Endodermal cell (in vitro differentiated cells): ENCODE data around the gene SLC6A8. TPM values are rescaled to one million over a fixed set of nuclear protein-coding genes. Genes with fewer than 3 reads are reported as not detected.
"Not testable (repeated sequence)": the region's sequence is repeated elsewhere in the genome, so short reads cannot be mapped to it uniquely, and the experiment has no call there.

Experiments used
- DNase-seq: peaks from one replicate; pipeline ENCODE4 v3.0.0-alpha.2; 2017
- H3K27ac ChIP-seq: 2 replicates; pipeline ENCODE4 v1.5.1; 2013; ENCODE audit warnings: mild to moderate bottlenecking, low read depth, low read length, moderate library complexity
- H3K27me3 ChIP-seq: 2 replicates; pipeline ENCODE4 v1.6.1; 2013; ENCODE audit warnings: mild to moderate bottlenecking, low read length, moderate library complexity; ENCODE audit not compliant: insufficient read depth, control insufficient read depth, poor library complexity, severe bottlenecking
- H3K36me3 ChIP-seq: 2 replicates; pipeline ENCODE4 v1.7.0; 2013; ENCODE audit warnings: mild to moderate bottlenecking, low read length, moderate library complexity; ENCODE audit not compliant: control insufficient read depth, insufficient read depth
- H3K4me1 ChIP-seq: one replicate; pipeline ENCODE4 v1.7.0; 2013; ENCODE audit warnings: low read length; ENCODE audit not compliant: control insufficient read depth, insufficient read depth
- H3K4me3 ChIP-seq: 2 replicates; pipeline ENCODE4 v1.5.1; 2013; ENCODE audit warnings: mild to moderate bottlenecking, low read length, moderate library complexity
- H3K9ac ChIP-seq: 2 replicates; pipeline ENCODE4 v1.6.1; 2013; ENCODE audit warnings: mild to moderate bottlenecking, low read length, moderate library complexity; ENCODE audit not compliant: poor library complexity, severe bottlenecking; ENCODE audit errors: extremely low read depth
- H3K9me3 ChIP-seq: 2 replicates; pipeline ENCODE4 v1.6.1; 2013; ENCODE audit warnings: mild to moderate bottlenecking, low read length, moderate library complexity; ENCODE audit not compliant: control insufficient read depth
- H3K27ac Mint-ChIP-seq: 2 replicates; pipeline ENCODE4 v1.8.0; 2020; ENCODE audit warnings: mixed read lengths
- H3K27me3 Mint-ChIP-seq: 2 replicates; pipeline ENCODE4 v1.8.0; 2021; ENCODE audit warnings: mild to moderate bottlenecking, mixed read lengths; ENCODE audit not compliant: insufficient read depth
- H3K36me3 Mint-ChIP-seq: 2 replicates; pipeline ENCODE4 v1.8.0; 2020; ENCODE audit warnings: low read depth, mixed read lengths
- H3K4me1 Mint-ChIP-seq: 2 replicates; pipeline ENCODE4 v1.8.0; 2020; ENCODE audit warnings: mixed read lengths
- H3K4me3 Mint-ChIP-seq: 2 replicates; pipeline ENCODE4 v1.8.0; 2020; ENCODE audit warnings: mild to moderate bottlenecking, moderate library complexity, mixed read lengths
- H3K9me3 Mint-ChIP-seq: 2 replicates; pipeline ENCODE4 v1.8.0; 2020; ENCODE audit warnings: mild to moderate bottlenecking, mixed read lengths
- WGBS, 2 experiments: methylation state at CpG; one replicate each; pipeline versions ENCODE4 v1.1.5 to v1.1.7; 2013; ENCODE audit warnings: missing lambda C conversion rate in 2 of 2, mixed read lengths in 1 of 2; ENCODE audit not compliant: insufficient coverage in 1 of 2, insufficient read length in 1 of 2; 5-methylcytosine and 5-hydroxymethylcytosine counted together
- total RNA-seq, 2 donors: library from RNA; stranded (reverse); fragmentation: NEBNext Ultra II Directional in 1 of 2; extraction: Animal tissue kit (Norgen Biotek cat#: 25700) in 1 of 2; gene quantifications; 2 replicates in 1 of 2; 3 replicates in 1 of 2; pipeline ENCODE4 v1.2.1, GENCODE V29; 2021
- TF ChIP-seq, protein P1 (sequence below): fragments of 200-600 bp; sonication (generic); conservative IDR thresholded peaks from 2 replicates; pipeline ENCODE4 v1.5.0; 2021; ENCODE audit warnings: antibody characterized with exemption, mild to moderate bottlenecking

The SLC6A8 gene
- total RNA-seq, 2 donors from 2014 or later = 57.6 to 121 TPM

DNA sequence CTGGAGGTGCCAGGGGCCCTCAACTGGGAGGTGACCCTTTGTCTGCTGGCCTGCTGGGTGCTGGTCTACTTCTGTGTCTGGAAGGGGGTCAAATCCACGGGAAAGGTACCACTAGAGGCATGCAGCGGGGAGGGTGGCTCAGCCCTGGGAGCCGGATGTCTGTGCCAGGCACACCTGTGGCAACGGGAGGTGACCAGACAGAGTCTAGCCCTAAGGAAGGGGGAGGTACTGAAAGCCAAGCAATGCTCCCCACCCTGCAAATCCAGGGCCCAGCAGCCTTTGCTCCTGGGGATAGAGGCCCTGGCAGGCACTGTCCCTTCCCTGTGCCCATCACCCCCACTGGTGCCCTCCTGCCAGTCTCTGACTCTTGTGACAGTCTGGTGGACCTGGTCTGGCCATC, 4.3 kb downstream of the SLC6A8 start:
- TF ChIP-seq, protein P1, sequence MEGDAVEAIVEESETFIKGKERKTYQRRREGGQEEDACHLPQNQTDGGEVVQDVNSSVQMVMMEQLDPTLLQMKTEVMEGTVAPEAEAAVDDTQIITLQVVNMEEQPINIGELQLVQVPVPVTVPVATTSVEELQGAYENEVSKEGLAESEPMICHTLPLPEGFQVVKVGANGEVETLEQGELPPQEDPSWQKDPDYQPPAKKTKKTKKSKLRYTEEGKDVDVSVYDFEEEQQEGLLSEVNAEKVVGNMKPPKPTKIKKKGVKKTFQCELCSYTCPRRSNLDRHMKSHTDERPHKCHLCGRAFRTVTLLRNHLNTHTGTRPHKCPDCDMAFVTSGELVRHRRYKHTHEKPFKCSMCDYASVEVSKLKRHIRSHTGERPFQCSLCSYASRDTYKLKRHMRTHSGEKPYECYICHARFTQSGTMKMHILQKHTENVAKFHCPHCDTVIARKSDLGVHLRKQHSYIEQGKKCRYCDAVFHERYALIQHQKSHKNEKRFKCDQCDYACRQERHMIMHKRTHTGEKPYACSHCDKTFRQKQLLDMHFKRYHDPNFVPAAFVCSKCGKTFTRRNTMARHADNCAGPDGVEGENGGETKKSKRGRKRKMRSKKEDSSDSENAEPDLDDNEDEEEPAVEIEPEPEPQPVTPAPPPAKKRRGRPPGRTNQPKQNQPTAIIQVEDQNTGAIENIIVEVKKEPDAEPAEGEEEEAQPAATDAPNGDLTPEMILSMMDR = no peak
- Mint-ChIP-seq H3K4me3 (no peak overlapping the region), H3K27ac (no peak overlapping the region), H3K27me3 (no peaks in the 10 kb centered on the region), H3K4me1 (no peaks in the 10 kb centered on the region), H3K36me3 (peaks cover 3% of the 10 kb centered on the region), H3K9me3 (peaks cover 41% of the 10 kb centered on the region)
- H3K9ac ChIP-seq = no peak overlapping the region
- WGBS, 2 experiments = 89% methylated on average over 4 of the region's 4 CpGs; no CpG with 5 or more reads in 1 of the 2 experiments
- no peak overlapping the region for H3K27ac ChIP-seq
- H3K9me3 ChIP-seq = no peaks in the 10 kb centered on the region
- no peaks in the 10 kb centered on the region for H3K4me1 ChIP-seq
- H3K36me3 ChIP-seq = no peaks in the 10 kb centered on the region
- no peak overlapping the region for H3K4me3 ChIP-seq
- H3K27me3 ChIP-seq = no peaks in the 10 kb centered on the region
- DNase-seq = no peak

- Histone ChIP-seq H3K4me3 (no peak overlapping the region), H3K9me3 (no peaks in the 10 kb centered on the region), H3K27me3 (no peaks in the 10 kb centered on the region), H3K4me1 (no peaks in the 10 kb centered on the region), H3K9ac (no peak overlapping the region), H3K27ac (no peak overlapping the region), H3K36me3 (no peaks in the 10 kb centered on the region)
- Mint-ChIP-seq H3K9me3 (peaks cover 45% of the 10 kb centered on the region), H3K27me3 (no peaks in the 10 kb centered on the region), H3K27ac (no peak overlapping the region), H3K4me1 (no peaks in the 10 kb centered on the region), H3K4me3 (no peak overlapping the region), H3K36me3 (peaks cover 3% of the 10 kb centered on the region)
- TF ChIP-seq, protein P1 = no peak
- DNase-seq = no peak
- WGBS, 2 experiments = 96% methylated on average over 20 of the region's 24 CpGs; no CpG with 5 or more reads in 1 of the 2 experiments
These were observed 5.0 kb downstream of the SLC6A8 start for GRCh38 chrX:153692611-153693156.

- DNase-seq = no peak
- 92% methylated on average over 27 of the region's 31 CpGs; no CpG with 5 or more reads in 1 of the 2 experiments for WGBS, 2 experiments
- H3K4me1 Mint-ChIP-seq = no peaks in the 10 kb centered on the region
- Histone ChIP-seq H3K9me3 (no peaks in the 10 kb centered on the region), H3K27ac (no peak overlapping the region), H3K4me3 (no peak overlapping the region), H3K9ac (no peak overlapping the region), H3K36me3 (no peaks in the 10 kb centered on the region), H3K27me3 (no peaks in the 10 kb centered on the region), H3K4me1 (no peaks in the 10 kb centered on the region)
- TF ChIP-seq, protein P1 = no peak
- peaks cover 49% of the 10 kb centered on the region for H3K9me3 Mint-ChIP-seq
- H3K27me3 Mint-ChIP-seq = no peaks in the 10 kb centered on the region
- H3K4me3 Mint-ChIP-seq = no peak overlapping the region
- peaks cover 3% of the 10 kb centered on the region for H3K36me3 Mint-ChIP-seq
- no peak overlapping the region for H3K27ac Mint-ChIP-seq
These were observed 5.7 kb downstream of the SLC6A8 start for GRCh38 chrX:153693216-153694086.

GRCh38 chrX:153694256-153694655, 6.5 kb downstream of the SLC6A8 start:
- not testable (repeated sequence) for H3K36me3 ChIP-seq, H3K27ac ChIP-seq, H3K4me3 ChIP-seq, H3K36me3 Mint-ChIP-seq, DNase-seq, H3K4me1 Mint-ChIP-seq, H3K9me3 ChIP-seq, H3K9ac ChIP-seq, H3K27ac Mint-ChIP-seq, H3K4me3 Mint-ChIP-seq, H3K4me1 ChIP-seq, H3K27me3 Mint-ChIP-seq, H3K27me3 ChIP-seq
- WGBS, 2 experiments = 98% methylated on average over 16 of the region's 16 CpGs; no CpG with 5 or more reads in 1 of the 2 experiments
- peaks cover 55% of the 10 kb centered on the region for H3K9me3 Mint-ChIP-seq
